Lower leg skin (tissue), 3 donors: ENCODE measurements around the gene CA6.

Experiments
- CTCF ChIP-seq, 3 donors: fragments of 450-650 bp; IDR thresholded peaks; one replicate each; pipeline ENCODE4 v1.5.1; 2016; ENCODE audit warnings: antibody characterized with exemption in 3 of 3, mild to moderate bottlenecking in 3 of 3, moderate library complexity in 2 of 3
- POLR2A ChIP-seq, 2 donors: fragments of 450-650 bp; IDR thresholded peaks; one replicate each; pipeline ENCODE4 v1.6.1; 2016 to 2017; ENCODE audit warnings: antibody characterized with exemption in 2 of 2, mild to moderate bottlenecking in 1 of 2, moderate library complexity in 1 of 2

DNA sequence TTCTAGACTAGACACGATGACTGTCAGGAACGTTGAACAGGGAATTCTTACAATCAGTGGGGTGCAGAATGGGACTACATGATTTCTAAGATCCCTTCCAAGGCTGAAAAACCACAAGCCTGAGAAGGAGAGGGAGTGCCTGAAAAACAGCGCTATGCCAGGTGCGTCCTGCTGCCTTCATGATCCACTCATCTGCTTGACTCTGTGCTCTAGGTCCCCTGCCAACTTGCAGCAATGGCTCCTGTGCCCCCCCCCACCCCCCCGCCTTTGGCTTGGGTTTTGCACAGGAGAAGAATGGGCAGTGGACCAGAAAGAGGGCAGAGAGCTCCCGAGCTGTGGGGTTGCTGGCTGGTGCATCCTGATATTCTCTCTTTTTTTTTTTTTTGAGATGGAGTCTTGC is 74.6 kb downstream of the CA6 start:
- TF ChIP-seq CTCF (IDR thresholded peaks at IDR 0.05): no peak
- TF ChIP-seq POLR2A (IDR thresholded peaks at IDR 0.05): no peak
